HepG2 (cell line): Measurements from ENCODE around the gene SYPL2. TPM values are rescaled to one million over a fixed set of nuclear protein-coding genes. Genes with fewer than 3 reads are reported as not detected.

ENCODE experiments used
- ATAC-seq: fragments of 200-7000 bp; cut with Tn5 transposase; 3 replicates; pipeline ENCODE4 v1.9.1; 2020; ENCODE audit warnings: mild to moderate bottlenecking, moderate library complexity
- BruUV-seq: library from RNA; stranded (reverse); fragments of 400-500 nt; replicated peaks from 2 replicates; lab custom pipeline; 2021; lab: Mats Ljungman, UMichigan
- CTCF ChIA-PET: fragments of 300-600 bp; formaldehyde crosslinking; extraction: SDS; loops from one replicate; lab custom pipeline; 2021; ENCODE audit warnings: low total read pairs, inconsistent platforms, low intra/inter-chr PET ratio; lab: Yijun Ruan, JAX
- POLR2A ChIA-PET: fragments of 350-600 bp; sonication (Branson Sonifier 250); formaldehyde crosslinking; loops from one replicate; lab custom pipeline; 2020; ENCODE audit warnings: antibody characterized with exemption, inconsistent platforms; lab: Yijun Ruan, JAX
- DNase-seq: peaks from one replicate; pipeline ENCODE4 v3.0.0-alpha.2; 2015; ENCODE audit warnings: low spot score
- FAIRE-seq: peaks from 3 replicates; lab custom pipeline; 2011; peaks lifted over from hg19 to GRCh38; lab: Jason Lieb, UNC
- H2AFZ ChIP-seq: one replicate; pipeline ENCODE4 v1.6.1; 2011; ENCODE audit warnings: low read length, inconsistent platforms
- H3K27ac ChIP-seq: fragments of 300-600 bp; 3 replicates; pipeline ENCODE4 v1.8.0; 2011; ENCODE audit warnings: mixed run types, mild to moderate bottlenecking, mixed read lengths, low read length, inconsistent platforms; ENCODE audit not compliant: insufficient read depth; ENCODE audit errors: extremely low read length
- H3K27me3 ChIP-seq, 2 experiments: fragments of 200-600 bp in 1 of 2; 2 replicates in 1 of 2; 3 replicates in 1 of 2; pipeline versions ENCODE4 v1.6.0 to v1.8.0; 2011; ENCODE audit warnings: low read length in 2 of 2, mild to moderate bottlenecking in 2 of 2, moderate library complexity in 2 of 2, inconsistent platforms in 1 of 2; ENCODE audit not compliant: insufficient read depth in 2 of 2, control insufficient read depth in 1 of 2
- H3K36me3 ChIP-seq, 2 experiments: fragments of 200-600 bp in 1 of 2; replicated peaks in 1 of 2; 2 replicates in 1 of 2; 3 replicates in 1 of 2; pipeline versions ENCODE4 v1.5.1 to v1.8.0; 2011; ENCODE audit warnings: low read length in 2 of 2, inconsistent platforms in 1 of 2; ENCODE audit not compliant: insufficient read depth in 2 of 2, control insufficient read depth in 1 of 2
- H3K4me1 ChIP-seq: 2 replicates; pipeline ENCODE4 v1.5.1; 2012; ENCODE audit warnings: low read length, inconsistent platforms; ENCODE audit not compliant: insufficient read depth
- H3K4me2 ChIP-seq: 2 replicates; pipeline ENCODE4 v1.6.0; 2011; ENCODE audit warnings: low read depth, low read length, inconsistent platforms
- H3K4me3 ChIP-seq, 3 experiments: fragments of 200-600 bp in 1 of 3; sonication (generic), shearing (Covaris generic) in 1 of 3; replicated peaks in 1 of 3; 2 replicates each; pipeline ENCODE4 v1.5.1; 2011 to 2016; ENCODE audit warnings: low read length in 3 of 3, inconsistent platforms in 2 of 3, low read depth in 2 of 3, mild to moderate bottlenecking in 2 of 3, control low read depth in 1 of 3, mixed read lengths in 1 of 3; ENCODE audit not compliant: insufficient read depth in 1 of 3
- H3K79me2 ChIP-seq: one replicate; pipeline ENCODE4 v1.6.1; 2011; ENCODE audit warnings: low read length, inconsistent platforms; ENCODE audit not compliant: insufficient read depth
- H3K9ac ChIP-seq: 2 replicates; pipeline ENCODE4 v1.6.0; 2011; ENCODE audit warnings: mild to moderate bottlenecking, low read depth, low read length, inconsistent platforms; ENCODE audit not compliant: insufficient read depth
- H3K9me3 ChIP-seq: 2 replicates; pipeline ENCODE4 v1.5.1; 2012; ENCODE audit warnings: mild to moderate bottlenecking, low read length
- H4K20me1 ChIP-seq: 2 replicates; pipeline ENCODE4 v1.6.0; 2011; ENCODE audit warnings: inconsistent platforms, mild to moderate bottlenecking, low read length, moderate library complexity; ENCODE audit not compliant: insufficient read depth
- ELF1 ChIP-seq: sonication (generic); formaldehyde crosslinking; IDR thresholded peaks from 2 replicates; pipeline ENCODE4 v1.4.0; 2020; ENCODE audit warnings: missing genetic modification reagents
- ESRRA ChIP-seq: sonication (generic); formaldehyde crosslinking; IDR thresholded peaks from 2 replicates; pipeline ENCODE4 v1.5.1; 2020; ENCODE audit warnings: mild to moderate bottlenecking, low read depth, missing genetic modification reagents
- GATAD1 ChIP-seq: IDR thresholded peaks from 2 replicates; pipeline ENCODE4 v1.6.1; 2016; ENCODE audit warnings: missing genetic modification reagents, missing compliant biosample characterization
- HIC2 ChIP-seq: sonication (generic); formaldehyde crosslinking; IDR thresholded peaks from 2 replicates; pipeline ENCODE4 v1.9.0; 2022; ENCODE audit warnings: low read depth, missing genetic modification reagents
- MAFF ChIP-seq: IDR thresholded peaks from 2 replicates; pipeline ENCODE4 v1.6.1; 2011; ENCODE audit warnings: low read depth, low read length, improper control_type of control experiment
- MAFK ChIP-seq, 2 experiments: IDR thresholded peaks in 1 of 2; conservative IDR thresholded peaks in 1 of 2; 2 replicates each; pipeline ENCODE4 v1.6.1; 2011; ENCODE audit warnings: improper control_type of control experiment in 2 of 2, low read length in 2 of 2
- STAT6 ChIP-seq: sonication (generic); formaldehyde crosslinking; IDR thresholded peaks from 2 replicates; pipeline ENCODE4 v1.4.0; 2020; ENCODE audit warnings: missing genetic modification reagents, mild to moderate bottlenecking, borderline replicate concordance
- ZNF33A ChIP-seq: sonication (generic); formaldehyde crosslinking; IDR thresholded peaks from 2 replicates; pipeline ENCODE4 v1.5.1; 2020; ENCODE audit warnings: missing genetic modification reagents, mild to moderate bottlenecking, moderate library complexity, borderline replicate concordance
- ZNF510 ChIP-seq: sonication (generic); formaldehyde crosslinking; IDR thresholded peaks from 2 replicates; pipeline ENCODE4 v1.4.0; 2020; ENCODE audit warnings: low read depth, mild to moderate bottlenecking, missing genetic modification reagents
- ZNF839 ChIP-seq: sonication (generic); formaldehyde crosslinking; IDR thresholded peaks from 2 replicates; pipeline ENCODE4 v1.4.0; 2020; ENCODE audit warnings: missing genetic modification reagents, mild to moderate bottlenecking, borderline replicate concordance
- WGBS: methylation state at CpG from one replicate; pipeline ENCODE4 v1.1.6; 2017; ENCODE audit warnings: low lambda C conversion rate; 5-methylcytosine and 5-hydroxymethylcytosine counted together
- in situ Hi-C: cut with HindIII; loops from 2 replicates; pipeline ENCODE4 v1.10.0; 2017; ENCODE audit warnings: low pct_unique_long_range_greater_than_20kb; ENCODE audit not compliant: extremely low pct_ligation_motif_present
- intact Hi-C: fragments of 100-400 bp; cut with micrococcal nuclease; formaldehyde crosslinking; loops from one replicate; pipeline ENCODE4 v1.10.0; 2022; ENCODE audit not compliant: unreplicated experiment
- polyA plus RNA-seq, 8 experiments: library from polyadenylated mRNA; depleted of rRNA in 3 of 8; stranded (reverse) in 7 of 8; unstranded in 1 of 8; fragments of >200 nt; fragmentation: Illumina TruSeq in 4 of 8; extraction: Trizol in 4 of 8; gene quantifications; 2 replicates each; pipeline versions ENCODE4 v1.2.1 to v1.2.3, GENCODE V29; 2011 to 2016; ENCODE audit warnings: low read depth in 4 of 8, missing spikeins in 1 of 8, mixed read lengths in 1 of 8; ENCODE audit not compliant: insufficient read depth in 1 of 8
- total RNA-seq, 5 experiments: library from RNA; depleted of rRNA; stranded (reverse); fragments of >200 nt; fragmentation: Illumina TruSeq; extraction: Trizol; gene quantifications; 2 replicates each; pipeline ENCODE4 v1.2.3, GENCODE V29; 2016; ENCODE audit warnings: low read depth in 1 of 5
- TF ChIP-seq, protein P1 (sequence below): conservative IDR thresholded peaks from 2 replicates; pipeline ENCODE4 v1.6.1; 2018; ENCODE audit warnings: missing genetic modification reagents

Gene SYPL2
- total and polyA plus RNA-seq, 2 of the 13 experiments (the other 11 are each of a cell fraction or from before 2014, with no cell fraction given) = 0.17 to 0.24 TPM

DNA sequence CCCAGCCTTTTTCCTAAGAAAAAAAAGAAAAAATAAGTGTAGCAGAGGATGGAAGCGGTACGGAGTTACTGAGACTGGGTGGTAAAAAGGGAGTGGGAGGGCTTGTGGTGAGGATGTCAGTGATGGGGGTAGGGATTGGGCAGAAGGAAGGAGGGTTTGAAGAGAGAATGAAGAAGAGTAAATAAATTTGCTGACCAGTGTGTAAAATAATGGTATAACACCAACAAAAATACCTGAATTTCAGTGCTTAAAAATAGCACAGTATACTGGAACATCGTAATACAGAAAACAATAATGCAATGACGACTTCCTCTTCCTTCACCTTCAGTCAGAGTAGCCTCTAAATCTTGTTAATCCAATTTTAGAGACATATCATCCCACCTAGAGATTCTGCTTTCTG lies 18.8 kb upstream of the SYPL2 start:
- intact Hi-C loops = no loop called here
- FAIRE-seq = no peak
- H3K4me2 ChIP-seq = no peak overlapping the region
- H3K4me3 ChIP-seq = no peak overlapping the region
- no peaks in the 10 kb centered on the region for H3K36me3 ChIP-seq
- POLR2A ChIA-PET = no interaction called here
- TF ChIP-seq ESRRA (no peak), MAFF (0 out of 2 replicates have a peak, but pooled peaks have one; percentile 21), MAFK (conservative IDR thresholded peaks at IDR 0.05 in 1 of 2, IDR thresholded peaks at IDR 0.05 in 1 of 2; ENCODE audit: low read length in 2 of 2) (peak; percentile 54 to 72)
- TF ChIP-seq, all 625 proteins: peak for 2
- Histone ChIP-seq H3K27me3 (peaks cover 1 to 37% of the 10 kb centered on the region in 2 experiments; a peak in 3 of 5 replicates), H3K27ac (no peak overlapping the region), H2AFZ (no peak overlapping the region), H4K20me1 (no peaks in the 10 kb centered on the region), H3K9me3 (no peaks in the 10 kb centered on the region), H3K9ac (no peak overlapping the region), H3K4me1 (peaks cover 5% of the 10 kb centered on the region), H3K79me2 (no peaks in the 10 kb centered on the region)
- DNase-seq (no peak), ATAC-seq (no peak)
- in situ Hi-C loops = no loop called here
- WGBS = 41% methylated on average over 4 of the region's 4 CpGs
- CTCF ChIA-PET = no interaction called here
- no TSS peak for BruUV-seq

DNA sequence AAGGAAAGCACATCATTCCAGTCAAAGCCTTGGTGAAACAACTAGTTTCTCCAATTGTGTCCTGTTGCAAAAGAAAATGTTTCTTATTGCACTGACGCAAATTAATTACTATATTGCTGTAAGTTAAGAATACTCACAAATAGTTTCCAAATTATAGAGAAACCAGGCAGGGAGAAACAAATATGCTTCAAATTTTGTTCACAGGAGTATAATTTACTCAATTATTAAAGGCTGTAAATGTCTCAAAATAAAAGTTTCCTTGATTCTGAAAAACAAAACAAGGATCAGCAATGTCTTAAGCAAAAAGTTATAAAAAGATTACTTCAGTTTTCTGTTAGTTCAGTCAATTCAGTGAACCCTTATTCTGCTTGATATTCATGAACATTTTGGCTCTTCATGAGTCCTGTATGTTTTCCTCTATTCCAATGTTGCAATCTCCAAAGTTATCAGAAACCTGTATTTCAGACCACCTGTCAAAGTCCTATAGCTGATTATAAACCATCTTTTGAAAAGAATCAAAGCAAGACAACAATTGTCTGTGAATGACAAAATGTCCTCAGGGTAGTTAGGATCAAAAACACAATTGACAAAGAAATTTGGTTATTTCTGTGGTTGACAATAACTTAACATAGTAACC lies 11.7 kb upstream of the SYPL2 start:
- ATAC-seq (no peak), FAIRE-seq (no peak)
- H3K9ac ChIP-seq = no peak overlapping the region
- intact Hi-C loops = no loop called here
- no peaks in the 10 kb centered on the region for H4K20me1 ChIP-seq
- no peak overlapping the region for H3K4me2 ChIP-seq
- no peak overlapping the region for H3K27ac ChIP-seq
- no peak overlapping the region for H2AFZ ChIP-seq
- no peaks in the 10 kb centered on the region; a peak in 1 of 5 replicates for H3K27me3 ChIP-seq
- H3K36me3 ChIP-seq = no peaks in the 10 kb centered on the region
- CTCF ChIA-PET = no interaction called here
- BruUV-seq = no TSS peak
- TF ChIP-seq ZNF839 (CRISPR knock-in tag) (no peak), ELF1 (no peak), ZNF33A (no peak), HIC2 (no peak), STAT6 (no peak), ZNF510 (CRISPR knock-in tag) (no peak), GATAD1 (no peak)
- TF ChIP-seq, protein P1, sequence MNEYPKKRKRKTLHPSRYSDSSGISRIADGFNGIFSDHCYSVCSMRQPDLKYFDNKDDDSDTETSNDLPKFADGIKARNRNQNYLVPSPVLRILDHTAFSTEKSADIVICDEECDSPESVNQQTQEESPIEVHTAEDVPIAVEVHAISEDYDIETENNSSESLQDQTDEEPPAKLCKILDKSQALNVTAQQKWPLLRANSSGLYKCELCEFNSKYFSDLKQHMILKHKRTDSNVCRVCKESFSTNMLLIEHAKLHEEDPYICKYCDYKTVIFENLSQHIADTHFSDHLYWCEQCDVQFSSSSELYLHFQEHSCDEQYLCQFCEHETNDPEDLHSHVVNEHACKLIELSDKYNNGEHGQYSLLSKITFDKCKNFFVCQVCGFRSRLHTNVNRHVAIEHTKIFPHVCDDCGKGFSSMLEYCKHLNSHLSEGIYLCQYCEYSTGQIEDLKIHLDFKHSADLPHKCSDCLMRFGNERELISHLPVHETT (CRISPR knock-in tag) = no peak
- TF ChIP-seq, all 625 proteins: peak for 0
- WGBS = 83% methylated on average over 1 of the region's 1 CpG
- peaks cover 9% of the 10 kb centered on the region; the same call in 1 of the 2 replicates for H3K9me3 ChIP-seq
- in situ Hi-C loops = no loop called here
- peaks cover 22% of the 10 kb centered on the region for H3K4me1 ChIP-seq
- POLR2A ChIA-PET = interaction anchor here (2.0 kb wide), 1 partner anchor 29 kb away, joined by 8 read pairs; the partner anchor contains the start of gene PSMA5
- no peaks in the 10 kb centered on the region for H3K79me2 ChIP-seq
- H3K4me3 ChIP-seq = no peak overlapping the region
- DNase-seq = no peak
